Right lobe of liver (tissue), 4 donors: Measurements from ENCODE around the gene MRPL18.

Experiments used
- CTCF ChIP-seq, 4 donors: fragments of 200-600 bp in 3 of 4; fragments of 450-650 bp in 1 of 4; IDR thresholded peaks; one replicate each; pipeline versions ENCODE4 v1.5.1 to v1.8.0; 2016 to 2022; ENCODE audit warnings: antibody characterized with exemption in 4 of 4, mild to moderate bottlenecking in 2 of 4
- POLR2A ChIP-seq: fragments of 450-650 bp; IDR thresholded peaks from one replicate; pipeline ENCODE4 v1.6.1; 2017; ENCODE audit warnings: antibody characterized with exemption, mild to moderate bottlenecking
- donor health status: DM: no; HTN: no; CAD: no.
- donor health status: DM: no; HTN: no; CAD: no.
- donor health status: DM: no; HTN: yes; CAD: no.

- TF ChIP-seq CTCF (IDR thresholded peaks at IDR 0.05) (no peak), POLR2A (no peak)
Measured at GRCh38 chr6:159753081-159753872, 37.0 kb upstream of the MRPL18 start.
